Adrenal gland (tissue), 12 donors: ENCODE results near the gene ENPP6. TPM values are rescaled to one million over a fixed set of nuclear protein-coding genes. Genes with fewer than 3 reads are reported as not detected.
"Not testable (repeated sequence)": the region's sequence is repeated elsewhere in the genome, so short reads cannot be mapped to it uniquely, and the experiment has no call there.

ENCODE experiments used
- DNase-seq, 7 donors: peaks; one replicate each; pipeline ENCODE4 v3.0.0-alpha.2; 2019 to 2020
- H3K27ac ChIP-seq, 5 donors: fragments of 200-600 bp; sonication (generic) in 4 of 5; 1 replicate in 3 of 5; 2 replicates in 2 of 5; pipeline versions ENCODE4 v1.5.1 to v1.8.0; 2016 to 2020; ENCODE audit warnings: mild to moderate bottlenecking in 1 of 5
- H3K27me3 ChIP-seq: fragments of 200-600 bp; 2 replicates; pipeline ENCODE4 v1.8.0; 2021
- H3K36me3 ChIP-seq, 2 donors: fragments of 200-600 bp; replicated peaks in 1 of 2; 1 replicate in 1 of 2; 2 replicates in 1 of 2; pipeline versions ENCODE4 v1.5.1 to v1.8.0; 2018 to 2022
- H3K4me1 ChIP-seq, 2 donors: fragments of 200-600 bp; replicated peaks in 1 of 2; 1 replicate in 1 of 2; 2 replicates in 1 of 2; pipeline versions ENCODE4 v1.5.1 to v1.8.0; 2018 to 2021
- H3K4me3 ChIP-seq, 4 donors: fragments of 200-600 bp; sonication (generic) in 3 of 4; one replicate each; pipeline ENCODE4 v1.5.1; 2016 to 2018
- H3K9me3 ChIP-seq, 3 donors: fragments of 200-600 bp; sonication (generic) in 1 of 3; replicated peaks in 1 of 3; 1 replicate in 2 of 3; 2 replicates in 1 of 3; pipeline versions ENCODE4 v1.5.1 to v1.8.0; 2016 to 2021
- CTCF ChIP-seq, 6 experiments: fragments of 450-650 bp in 4 of 6; fragments of 200-600 bp in 2 of 6; sonication (generic) in 1 of 6; IDR thresholded peaks; 1 replicate in 5 of 6; 2 replicates in 1 of 6; pipeline versions ENCODE4 v1.5.1 to v1.8.0; 2016 to 2021; ENCODE audit warnings: antibody characterized with exemption in 6 of 6, mild to moderate bottlenecking in 2 of 6, moderate library complexity in 1 of 6
- POLR2A ChIP-seq, 2 donors: fragments of 450-650 bp; IDR thresholded peaks; one replicate each; pipeline ENCODE4 v1.6.1; 2017; ENCODE audit warnings: antibody characterized with exemption in 2 of 2, mild to moderate bottlenecking in 2 of 2, moderate library complexity in 1 of 2
- WGBS, 4 donors: extraction: QIAGEN DNeasy Blood & Tissue Kit in 2 of 4; methylation state at CpG; one replicate each; pipeline versions ENCODE4 v1.1.5 to v1.1.7; 2013 to 2017; 5-methylcytosine and 5-hydroxymethylcytosine counted together
- intact Hi-C, 2 donors: fragments of 100-400 bp; cut with DNase I; formaldehyde crosslinking; loops; one replicate each; pipeline versions ENCODE4 v1.14.1 to v1.15.0; 2022 to 2023
- polyA plus RNA-seq, 3 donors: library from polyadenylated mRNA; stranded (reverse); fragments of 200-250 nt in 2 of 3; fragments of 350-450 nt in 1 of 3; fragmentation: Illumina TruSeq in 1 of 3; extraction: RNeasy Lipid Tissue Mini Kit (QIAGEN cat#74804) in 1 of 3; gene quantifications; one replicate each; pipeline ENCODE4 v1.2.3, GENCODE V29; 2013 to 2014
- total RNA-seq, 9 donors: library from RNA; depleted of rRNA in 4 of 9; stranded (reverse); fragments of >200 nt in 4 of 9; fragments of 120-200 nt in 1 of 9; fragmentation: NEBNext Ultra II Directional in 1 of 9; extraction: Animal tissue kit (Norgen Biotek cat#: 25700) in 1 of 9; gene quantifications; one replicate each; pipeline versions ENCODE4 v1.1.0 to v1.2.4, GENCODE V29; 2013 to 2023
- donor health status: healthy with polysubstance abuse.
- donor health status: Bipolar disorder and iron deficiency.
- donor health status: DM: yes; HTN: yes; CAD: no.
- donor health status: DM: no; HTN: no; CAD: no.
- donor health status: DM: no; HTN: no; CAD: no.
- donor health status: DM: yes; HTN: yes; CAD: no.

The ENPP6 gene
- total and polyA plus RNA-seq, 12 donors, result 0.18 to 11.3 (median 0.46) TPM; not detected in 1

GRCh38 chr4:184052616-184053015, 165.1 kb downstream of the ENPP6 start:
- Histone ChIP-seq H3K4me3 (no peak overlapping the region), H3K9me3 (no peaks in the 10 kb centered on the region), H3K27me3 (no peaks in the 10 kb centered on the region), H3K4me1 (no peaks in the 10 kb centered on the region), H3K27ac (no peak overlapping the region), H3K36me3 (no peaks in the 10 kb centered on the region)
- intact Hi-C loops, result no loop called here
- TF ChIP-seq POLR2A (IDR thresholded peaks at IDR 0.05) (no peak), CTCF (IDR thresholded peaks at IDR 0.05) (no peak)
- DNase-seq, result no peak
- 80 to 88% (median 82%) methylated on average over 2 of the region's 2 CpGs for WGBS, 4 donors

- DNase-seq, intact Hi-C loops, H3K9me3 ChIP-seq, H3K27me3 ChIP-seq, H3K36me3 ChIP-seq, H3K4me3 ChIP-seq, H3K27ac ChIP-seq, H3K4me1 ChIP-seq: not testable (repeated sequence)
- 94 to 96% (median 94%) methylated on average over 4 of the region's 4 CpGs for WGBS, 4 donors
Measured at GRCh38 chr4:184051262-184051661, 166.4 kb downstream of the ENPP6 start.

GRCh38 chr4:184046148-184046547, 171.5 kb downstream of the ENPP6 start:
- Histone ChIP-seq H3K4me1 (no peaks in the 10 kb centered on the region), H3K4me3 (no peak overlapping the region), H3K27ac (no peak overlapping the region), H3K36me3 (no peaks in the 10 kb centered on the region), H3K9me3 (peaks cover 6 to 10% (median 7%) of the 10 kb centered on the region in 3 donors), H3K27me3 (no peaks in the 10 kb centered on the region)
- intact Hi-C loops, result no loop called here
- WGBS, 4 donors, result 65 to 96% (median 71%) methylated on average over 1 of the region's 1 CpG
- TF ChIP-seq CTCF (IDR thresholded peaks at IDR 0.05) (no peak), POLR2A (IDR thresholded peaks at IDR 0.05) (no peak)
- no peak for DNase-seq

DNA sequence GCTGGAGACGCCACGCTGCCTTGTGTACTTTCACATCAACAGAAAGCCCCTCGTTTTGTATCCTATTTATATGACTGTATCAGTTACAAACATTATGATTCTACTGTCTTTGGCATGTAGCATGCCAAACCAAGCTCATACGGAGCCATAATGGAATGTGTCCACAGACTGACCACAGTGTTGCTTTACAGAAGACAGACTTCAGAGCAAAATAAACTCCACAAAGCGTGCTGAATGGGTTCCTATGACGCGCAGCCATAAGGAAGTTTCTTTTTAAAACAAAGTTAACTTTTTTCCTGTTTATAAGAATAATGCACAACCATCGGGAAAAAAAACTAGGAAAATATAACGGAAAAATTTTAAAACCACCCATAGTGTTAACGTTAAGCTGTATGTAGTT, 176.5 kb downstream of the ENPP6 start:
- TF ChIP-seq CTCF (IDR thresholded peaks at IDR 0.05), result no peak
- no peaks in the 10 kb centered on the region for H3K27me3 ChIP-seq
- H3K4me3 ChIP-seq, result no peak overlapping the region
- H3K36me3 ChIP-seq, result no peaks in the 10 kb centered on the region
- intact Hi-C loops, result no loop called here
- no peak overlapping the region for H3K27ac ChIP-seq
- H3K4me1 ChIP-seq, result no peaks in the 10 kb centered on the region
- H3K9me3 ChIP-seq, result peaks cover 2 to 10% (median 6%) of the 10 kb centered on the region in 3 donors
- no peak for DNase-seq
- 85 to 93% (median 89%) methylated on average over 10 of the region's 10 CpGs for WGBS, 4 donors

GRCh38 chr4:184039963-184040383, 177.7 kb downstream of the ENPP6 start:
- Histone ChIP-seq H3K9me3 (no peaks in the 10 kb centered on the region), H3K36me3 (no peaks in the 10 kb centered on the region), H3K27ac (no peak overlapping the region), H3K27me3 (no peaks in the 10 kb centered on the region), H3K4me3 (no peak overlapping the region), H3K4me1 (no peaks in the 10 kb centered on the region)
- DNase-seq, result peak in 1 of 7 donors; percentile 7
- WGBS, 4 donors, result 16 to 25% (median 22%) methylated on average over 22 of the region's 22 CpGs
- intact Hi-C loops, result no loop called here
- TF ChIP-seq POLR2A (IDR thresholded peaks at IDR 0.05), result no peak
- TF ChIP-seq CTCF (IDR thresholded peaks at IDR 0.05), result no peak
